HAP-1 (cell line): ENCODE measurements around the gene PDK4.
"Not testable (repeated sequence)": the region's sequence is repeated elsewhere in the genome, so short reads cannot be mapped to it uniquely, and the experiment has no call there.

Experiments
- DNase-seq, 2 experiments: peaks; one replicate each; pipeline ENCODE4 v3.0.0-alpha.2; 2016 to 2020; ENCODE audit warnings: low spot score in 2 of 2
- H3K27me3 ChIP-seq: fragments of 250-450 bp; sonication (Bioruptor Pico); 2 replicates; pipeline ENCODE4 v1.5.1; 2020; ENCODE audit warnings: low read depth, mild to moderate bottlenecking, moderate library complexity
- H3K36me3 ChIP-seq: fragments of 250-450 bp; sonication (Bioruptor Pico); replicated peaks from 2 replicates; pipeline ENCODE4 v1.5.1; 2020; ENCODE audit warnings: mild to moderate bottlenecking
- H3K4me1 ChIP-seq: fragments of 250-450 bp; sonication (Bioruptor Pico); 2 replicates; pipeline ENCODE4 v1.5.1; 2020; ENCODE audit warnings: mild to moderate bottlenecking
- H3K4me3 ChIP-seq: fragments of 250-450 bp; sonication (Bioruptor Pico); 2 replicates; pipeline ENCODE4 v1.5.1; 2020; ENCODE audit warnings: mild to moderate bottlenecking, moderate library complexity
- H3K9me3 ChIP-seq: fragments of 250-450 bp; sonication (Bioruptor Pico); 2 replicates; pipeline ENCODE4 v1.5.1; 2020; ENCODE audit warnings: mild to moderate bottlenecking, moderate library complexity
- in situ Hi-C: fragments of 300-500 bp; cut with MboI; formaldehyde crosslinking; loops from 3 replicates; pipeline ENCODE4 v1.14.3; 2020; ENCODE audit warnings: low sequenced_read_pairs, inconsistent platforms, mixed read lengths

The PDK4 gene

DNA sequence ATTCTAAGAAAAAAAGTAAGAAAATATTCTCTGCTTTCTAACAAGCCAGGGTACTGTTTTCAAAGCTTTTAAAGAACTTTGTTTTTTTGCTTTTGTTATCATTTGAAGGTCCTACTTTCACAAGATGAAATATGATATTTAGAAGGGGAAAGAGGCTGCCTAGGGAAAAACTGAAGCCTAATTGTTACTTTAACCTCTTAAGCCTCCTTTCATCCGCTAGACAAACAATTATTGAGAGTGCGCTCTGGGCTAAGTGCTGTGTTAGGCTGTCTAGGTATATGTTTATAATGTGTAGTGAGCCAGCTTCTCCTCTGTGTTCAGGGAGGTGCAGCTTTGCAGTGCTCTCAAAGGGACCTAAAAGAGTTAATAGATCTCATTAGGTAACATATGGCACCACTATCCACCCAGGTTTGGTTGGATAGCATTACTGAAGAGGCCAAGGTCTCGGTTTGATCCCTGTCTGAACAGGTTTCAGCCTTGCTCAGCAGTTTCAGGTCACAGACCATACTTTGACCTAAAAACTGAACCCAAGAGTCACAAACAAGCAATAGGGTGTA lies 17.9 kb downstream of the PDK4 start:
- Histone ChIP-seq H3K36me3 (no peaks in the 10 kb centered on the region), H3K27me3 (peaks cover 3% of the 10 kb centered on the region; the same call in 1 of the 2 replicates), H3K9me3 (no peaks in the 10 kb centered on the region), H3K4me3 (no peak overlapping the region), H3K4me1 (peaks cover 3% of the 10 kb centered on the region; the same call in 1 of the 2 replicates)
- in situ Hi-C loops: no loop called here
- peak; percentile 10 to 37 for DNase-seq

DNA sequence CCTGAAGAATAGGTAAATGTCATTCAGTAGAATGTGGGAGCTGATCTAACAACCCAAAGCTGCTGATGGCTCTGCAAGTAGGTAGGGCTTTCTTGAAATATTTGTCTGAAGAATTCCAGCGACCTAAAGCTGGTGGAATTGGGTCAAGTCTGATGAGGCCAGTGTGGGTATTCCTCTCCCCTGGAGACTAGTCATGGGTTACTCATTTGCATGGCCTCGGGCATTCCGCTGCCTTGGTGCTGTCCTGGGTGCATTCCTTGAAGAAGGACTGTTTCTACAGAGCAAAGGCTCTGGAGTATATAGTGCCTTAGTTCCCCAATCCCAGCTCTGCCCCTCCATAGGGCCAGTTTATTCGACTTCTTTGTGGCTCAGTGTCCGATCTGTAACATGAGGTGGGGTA lies 19.2 kb downstream of the PDK4 start:
- in situ Hi-C loops: no loop called here
- H3K27me3 ChIP-seq: peaks cover 1% of the 10 kb centered on the region
- no peaks in the 10 kb centered on the region for H3K9me3 ChIP-seq
- peaks cover 3% of the 10 kb centered on the region; the same call in 1 of the 2 replicates for H3K4me1 ChIP-seq
- no peaks in the 10 kb centered on the region for H3K36me3 ChIP-seq
- no peak overlapping the region for H3K4me3 ChIP-seq
- DNase-seq: no peak

- in situ Hi-C loops: no loop called here
Measured at GRCh38 chr7:95569720-95570119, 26.6 kb downstream of the PDK4 start.

GRCh38 chr7:95560674-95561073 lies 35.6 kb downstream of the PDK4 start:
- H3K36me3 ChIP-seq: no peaks in the 10 kb centered on the region
- in situ Hi-C loops: no loop called here
- no peak for DNase-seq
- H3K27me3 ChIP-seq: peaks cover 17% of the 10 kb centered on the region
- H3K4me1 ChIP-seq: no peaks in the 10 kb centered on the region
- no peak overlapping the region for H3K4me3 ChIP-seq
- H3K9me3 ChIP-seq: no peaks in the 10 kb centered on the region

More at GRCh38 chr7:95569720-95570119, 26.6 kb downstream of the PDK4 start:
- no peaks in the 10 kb centered on the region for H3K4me1 ChIP-seq
- H3K4me3 ChIP-seq: no peak overlapping the region
- H3K36me3 ChIP-seq: no peaks in the 10 kb centered on the region
- H3K27me3 ChIP-seq: peaks cover 7% of the 10 kb centered on the region
- no peaks in the 10 kb centered on the region for H3K9me3 ChIP-seq
- no peak for DNase-seq

DNA sequence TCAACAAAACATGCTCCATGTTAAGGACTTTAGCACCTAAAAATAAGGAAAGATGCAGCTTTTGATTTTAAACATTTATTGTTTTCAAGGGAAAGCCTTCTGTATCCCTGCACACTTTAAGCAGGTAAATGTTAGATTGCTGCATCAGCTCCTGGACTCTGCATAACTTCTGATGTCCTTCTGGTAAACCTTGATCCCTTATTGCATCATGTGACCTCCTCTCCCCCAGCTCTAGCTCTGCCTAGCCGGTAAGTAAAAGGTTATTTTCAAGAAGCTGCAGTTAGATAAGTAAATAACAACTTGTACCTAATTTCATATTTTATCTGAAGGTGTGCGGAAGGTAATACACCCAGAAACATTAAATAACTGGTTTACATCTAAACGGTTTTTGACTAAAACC lies 37.5 kb downstream of the PDK4 start:
- Histone ChIP-seq H3K4me1 (no peaks in the 10 kb centered on the region), H3K4me3 (no peak overlapping the region), H3K27me3 (peaks cover 17% of the 10 kb centered on the region), H3K9me3 (no peaks in the 10 kb centered on the region), H3K36me3 (no peaks in the 10 kb centered on the region)
- in situ Hi-C loops: no loop called here
- DNase-seq: no peak

DNA sequence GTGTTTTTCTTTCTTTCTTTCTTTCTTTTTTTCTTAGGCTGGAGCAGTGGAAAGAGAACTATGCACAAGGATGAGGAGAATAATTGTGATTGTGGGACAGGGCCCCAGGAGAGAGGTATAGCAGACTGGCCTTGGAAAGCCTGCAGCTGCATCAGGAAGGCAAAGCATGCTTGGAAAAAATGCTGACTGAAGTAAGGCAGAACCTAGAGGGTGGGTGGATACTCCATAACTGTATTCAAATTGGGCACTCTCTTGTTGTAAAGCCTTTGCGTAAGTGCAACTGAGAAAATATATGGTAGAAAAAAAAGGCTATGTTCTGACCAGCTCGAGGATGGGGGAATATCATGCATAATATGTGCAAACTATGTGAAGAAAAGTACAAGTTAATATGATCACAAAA lies 39.5 kb downstream of the PDK4 start:
- Histone ChIP-seq H3K4me3 (no peak overlapping the region), H3K9me3 (no peaks in the 10 kb centered on the region), H3K4me1 (no peaks in the 10 kb centered on the region), H3K27me3 (peaks cover 17% of the 10 kb centered on the region), H3K36me3 (no peaks in the 10 kb centered on the region)
- no peak for DNase-seq
- in situ Hi-C loops: no loop called here

GRCh38 chr7:95553939-95554338 lies 42.4 kb downstream of the PDK4 start:
- in situ Hi-C loops: no loop called here
- H3K4me1 ChIP-seq: no peaks in the 10 kb centered on the region
- peaks cover 6% of the 10 kb centered on the region for H3K27me3 ChIP-seq
- DNase-seq: no peak
- no peak overlapping the region for H3K4me3 ChIP-seq
- H3K36me3 ChIP-seq: no peaks in the 10 kb centered on the region
- H3K9me3 ChIP-seq: no peaks in the 10 kb centered on the region

GRCh38 chr7:95552010-95552926 lies 44.0 kb downstream of the PDK4 start:
- H3K36me3 ChIP-seq, H3K9me3 ChIP-seq, H3K27me3 ChIP-seq, H3K4me3 ChIP-seq, in situ Hi-C loops, H3K4me1 ChIP-seq, DNase-seq: not testable (repeated sequence)

- in situ Hi-C loops: no loop called here
- no peak overlapping the region for H3K4me3 ChIP-seq
- no peaks in the 10 kb centered on the region; the same call in 1 of the 2 replicates for H3K27me3 ChIP-seq
- H3K36me3 ChIP-seq: no peaks in the 10 kb centered on the region
- no peaks in the 10 kb centered on the region for H3K9me3 ChIP-seq
- DNase-seq: no peak
- H3K4me1 ChIP-seq: no peaks in the 10 kb centered on the region
Measured at GRCh38 chr7:95550546-95550945, 45.8 kb downstream of the PDK4 start.

GRCh38 chr7:95549818-95550529 lies 46.3 kb downstream of the PDK4 start:
- Histone ChIP-seq H3K4me1 (no peaks in the 10 kb centered on the region), H3K36me3 (no peaks in the 10 kb centered on the region), H3K4me3 (no peak overlapping the region), H3K9me3 (no peaks in the 10 kb centered on the region), H3K27me3 (no peaks in the 10 kb centered on the region; the same call in 1 of the 2 replicates)
- DNase-seq: no peak
- in situ Hi-C loops: loop anchor here (25.0 kb wide), 1 partner anchor 312 kb away; no protein-coding TSS in a partner anchor

GRCh38 chr7:95547361-95548348 lies 48.7 kb downstream of the PDK4 start:
- Histone ChIP-seq H3K36me3 (no peaks in the 10 kb centered on the region), H3K27me3 (no peaks in the 10 kb centered on the region; the same call in 1 of the 2 replicates), H3K9me3 (no peaks in the 10 kb centered on the region), H3K4me1 (no peaks in the 10 kb centered on the region), H3K4me3 (no peak overlapping the region)
- in situ Hi-C loops: loop anchor here (25.0 kb wide), 1 partner anchor 315 kb away; no protein-coding TSS in a partner anchor
- DNase-seq: no peak

- in situ Hi-C loops: loop anchor here (25.0 kb wide), 1 partner anchor 316 kb away; no protein-coding TSS in a partner anchor
- no peak for DNase-seq
- Histone ChIP-seq H3K4me1 (no peaks in the 10 kb centered on the region), H3K9me3 (no peaks in the 10 kb centered on the region), H3K36me3 (no peaks in the 10 kb centered on the region), H3K4me3 (no peak overlapping the region), H3K27me3 (no peaks in the 10 kb centered on the region; the same call in 1 of the 2 replicates)
Measured at GRCh38 chr7:95546647-95547046, 49.7 kb downstream of the PDK4 start.

GRCh38 chr7:95545673-95546072 lies 50.6 kb downstream of the PDK4 start:
- DNase-seq: no peak
- peaks cover 4% of the 10 kb centered on the region; the same call in 1 of the 2 replicates for H3K27me3 ChIP-seq
- H3K9me3 ChIP-seq: no peaks in the 10 kb centered on the region
- H3K36me3 ChIP-seq: no peaks in the 10 kb centered on the region
- H3K4me3 ChIP-seq: no peak overlapping the region
- in situ Hi-C loops: loop anchor here (25.0 kb wide), 1 partner anchor 317 kb away; no protein-coding TSS in a partner anchor
- H3K4me1 ChIP-seq: no peaks in the 10 kb centered on the region
